ENCODE results near the gene NAV2. TPM values are rescaled to one million over a fixed set of nuclear protein-coding genes. Genes with fewer than 3 reads are reported as not detected.

NAV2 gene
- total RNA-seq, 4 donors from 2014 or later, result 19.2 to 34.7 (median 25.8) TPM

GRCh38 chr11:20021212-20021611 lies 308.6 kb downstream of the NAV2 start:
- Histone ChIP-seq H3K27me3 (no peaks in the 10 kb centered on the region), H3K4me1 (peaks cover 0 to 9% (median 0%) of the 10 kb centered on the region in 4 donors), H3K4me3 (no peak overlapping the region), H3K9me3 (no peaks in the 10 kb centered on the region), H3K36me3 (no peaks in the 10 kb centered on the region), H3K27ac (no peak overlapping the region)
- DNase-seq (ENCODE audit: low spot score in 2 of 2), result no peak
- TF ChIP-seq EP300 (IDR thresholded peaks at IDR 0.05), result no peak
- no peak for TF ChIP-seq POLR2A (IDR thresholded peaks at IDR 0.05)
- TF ChIP-seq, protein P1, sequence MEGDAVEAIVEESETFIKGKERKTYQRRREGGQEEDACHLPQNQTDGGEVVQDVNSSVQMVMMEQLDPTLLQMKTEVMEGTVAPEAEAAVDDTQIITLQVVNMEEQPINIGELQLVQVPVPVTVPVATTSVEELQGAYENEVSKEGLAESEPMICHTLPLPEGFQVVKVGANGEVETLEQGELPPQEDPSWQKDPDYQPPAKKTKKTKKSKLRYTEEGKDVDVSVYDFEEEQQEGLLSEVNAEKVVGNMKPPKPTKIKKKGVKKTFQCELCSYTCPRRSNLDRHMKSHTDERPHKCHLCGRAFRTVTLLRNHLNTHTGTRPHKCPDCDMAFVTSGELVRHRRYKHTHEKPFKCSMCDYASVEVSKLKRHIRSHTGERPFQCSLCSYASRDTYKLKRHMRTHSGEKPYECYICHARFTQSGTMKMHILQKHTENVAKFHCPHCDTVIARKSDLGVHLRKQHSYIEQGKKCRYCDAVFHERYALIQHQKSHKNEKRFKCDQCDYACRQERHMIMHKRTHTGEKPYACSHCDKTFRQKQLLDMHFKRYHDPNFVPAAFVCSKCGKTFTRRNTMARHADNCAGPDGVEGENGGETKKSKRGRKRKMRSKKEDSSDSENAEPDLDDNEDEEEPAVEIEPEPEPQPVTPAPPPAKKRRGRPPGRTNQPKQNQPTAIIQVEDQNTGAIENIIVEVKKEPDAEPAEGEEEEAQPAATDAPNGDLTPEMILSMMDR (IDR thresholded peaks at IDR 0.05), result no peak
- 89 to 93% methylated on average over 4 of the region's 4 CpGs for WGBS, 2 donors

DNA sequence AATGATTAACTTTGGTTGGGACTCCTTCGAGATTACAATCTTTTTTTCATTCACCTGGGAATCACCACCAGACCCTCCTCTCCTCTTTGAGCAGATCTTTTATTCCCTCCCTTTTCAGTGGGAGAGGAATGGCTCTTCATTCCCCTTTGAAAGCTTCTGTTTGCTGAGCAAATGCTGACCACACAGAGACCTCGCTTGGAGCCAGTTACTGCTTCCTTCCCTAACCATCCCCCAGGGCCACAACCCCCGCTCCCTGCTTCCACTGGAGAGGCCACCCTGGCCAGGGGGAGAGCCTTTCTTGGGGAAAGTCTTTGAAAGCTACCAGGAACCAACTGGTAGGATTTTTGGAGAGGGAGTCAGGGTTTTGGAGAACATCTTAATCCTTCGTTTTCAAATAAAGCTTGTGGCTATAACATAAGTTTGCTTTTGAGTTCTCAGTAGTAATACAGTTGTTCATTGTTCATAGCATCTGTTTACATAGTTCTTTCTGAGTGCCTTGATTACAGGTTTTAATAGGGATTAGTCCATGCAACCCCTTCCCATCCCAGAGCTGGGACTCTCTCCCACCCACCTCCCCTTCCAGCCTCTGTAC lies 309.2 kb downstream of the NAV2 start:
- H3K27ac ChIP-seq, result no peak overlapping the region
- H3K9me3 ChIP-seq, result no peaks in the 10 kb centered on the region
- no peak overlapping the region for H3K4me3 ChIP-seq
- H3K36me3 ChIP-seq, result no peaks in the 10 kb centered on the region
- no peak for TF ChIP-seq EP300 (IDR thresholded peaks at IDR 0.05)
- H3K4me1 ChIP-seq, result peaks cover 0 to 10% (median under 1%) of the 10 kb centered on the region in 4 donors
- no peak for DNase-seq (ENCODE audit: low spot score in 2 of 2)
- no peaks in the 10 kb centered on the region for H3K27me3 ChIP-seq
- WGBS, 2 donors, result 50 to 58% methylated on average over 4 of the region's 4 CpGs

DNA sequence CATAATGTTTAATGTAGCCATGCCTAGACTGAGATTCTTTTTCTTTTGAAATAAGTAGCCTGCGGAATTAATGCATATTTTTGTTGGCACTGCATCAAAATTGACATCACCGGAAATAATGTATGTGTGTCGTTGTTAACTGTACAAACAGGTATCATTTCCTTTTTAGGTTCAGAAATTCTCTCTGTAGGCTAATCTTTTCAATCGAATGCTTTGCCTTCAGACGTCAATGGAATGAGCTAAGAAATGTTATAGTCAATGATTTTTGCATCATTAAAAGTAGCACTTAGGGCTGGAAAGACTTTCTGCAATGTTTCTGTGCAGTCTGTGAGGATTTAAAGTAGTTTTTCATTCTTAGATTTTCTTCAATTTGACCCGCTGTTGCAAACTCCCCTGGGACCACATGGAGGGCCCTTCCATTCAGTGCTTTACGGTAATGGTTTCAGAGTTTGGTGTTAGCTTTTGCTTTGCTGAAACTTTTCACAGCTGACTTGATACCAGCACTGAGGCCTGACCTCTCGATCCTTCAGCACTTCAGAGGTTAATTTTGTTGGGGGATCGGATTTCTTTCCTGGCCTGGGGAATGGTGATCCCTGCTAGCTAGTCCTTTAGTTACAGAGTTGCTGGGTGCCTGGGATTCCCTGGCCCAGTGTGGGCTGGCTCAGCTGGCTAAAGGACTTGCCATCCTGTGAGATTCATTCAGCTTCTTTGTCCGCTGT lies 309.9 kb downstream of the NAV2 start:
- Histone ChIP-seq H3K36me3 (no peaks in the 10 kb centered on the region), H3K4me1 (peaks cover 0 to 14% (median 1%) of the 10 kb centered on the region in 4 donors), H3K9me3 (no peaks in the 10 kb centered on the region), H3K27ac (no peak overlapping the region), H3K27me3 (no peaks in the 10 kb centered on the region), H3K4me3 (no peak overlapping the region)
- no peak for TF ChIP-seq EP300 (IDR thresholded peaks at IDR 0.05)
- TF ChIP-seq, protein P1 (IDR thresholded peaks at IDR 0.05), result no peak
- TF ChIP-seq POLR2A (IDR thresholded peaks at IDR 0.05), result no peak
- 28 to 39% methylated on average over 10 of the region's 10 CpGs for WGBS, 2 donors
- DNase-seq (ENCODE audit: low spot score in 2 of 2), result no peak

DNA sequence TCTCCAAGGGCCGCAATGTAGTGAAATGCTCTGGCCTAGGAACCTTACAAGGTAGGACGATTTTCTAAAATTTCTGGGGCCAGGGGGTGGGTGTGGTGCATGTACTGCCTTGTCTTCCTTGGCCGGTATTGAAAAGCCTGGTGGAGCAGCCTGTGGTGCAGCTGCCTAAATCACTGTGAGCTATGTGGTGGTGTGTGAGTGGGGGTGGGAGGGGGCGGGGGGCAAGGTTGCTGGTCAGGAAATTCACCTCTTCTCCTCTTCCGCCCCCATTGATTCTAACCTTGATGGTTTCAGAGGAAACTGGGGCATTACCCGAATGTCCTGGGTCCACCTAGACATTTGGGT lies 310.4 kb downstream of the NAV2 start:
- TF ChIP-seq POLR2A (IDR thresholded peaks at IDR 0.05) (no peak), EP300 (IDR thresholded peaks at IDR 0.05) (no peak)
- TF ChIP-seq, protein P1 (IDR thresholded peaks at IDR 0.05), result no peak
- peaks cover 0 to 14% (median 1%) of the 10 kb centered on the region in 4 donors for H3K4me1 ChIP-seq
- no peak for DNase-seq (ENCODE audit: low spot score in 2 of 2)
- WGBS, 2 donors, result 50 to 53% methylated on average over 6 of the region's 6 CpGs
- H3K4me3 ChIP-seq, result no peak overlapping the region
- H3K27me3 ChIP-seq, result no peaks in the 10 kb centered on the region
- H3K36me3 ChIP-seq, result no peaks in the 10 kb centered on the region
- no peaks in the 10 kb centered on the region for H3K9me3 ChIP-seq
- H3K27ac ChIP-seq, result no peak overlapping the region

DNA sequence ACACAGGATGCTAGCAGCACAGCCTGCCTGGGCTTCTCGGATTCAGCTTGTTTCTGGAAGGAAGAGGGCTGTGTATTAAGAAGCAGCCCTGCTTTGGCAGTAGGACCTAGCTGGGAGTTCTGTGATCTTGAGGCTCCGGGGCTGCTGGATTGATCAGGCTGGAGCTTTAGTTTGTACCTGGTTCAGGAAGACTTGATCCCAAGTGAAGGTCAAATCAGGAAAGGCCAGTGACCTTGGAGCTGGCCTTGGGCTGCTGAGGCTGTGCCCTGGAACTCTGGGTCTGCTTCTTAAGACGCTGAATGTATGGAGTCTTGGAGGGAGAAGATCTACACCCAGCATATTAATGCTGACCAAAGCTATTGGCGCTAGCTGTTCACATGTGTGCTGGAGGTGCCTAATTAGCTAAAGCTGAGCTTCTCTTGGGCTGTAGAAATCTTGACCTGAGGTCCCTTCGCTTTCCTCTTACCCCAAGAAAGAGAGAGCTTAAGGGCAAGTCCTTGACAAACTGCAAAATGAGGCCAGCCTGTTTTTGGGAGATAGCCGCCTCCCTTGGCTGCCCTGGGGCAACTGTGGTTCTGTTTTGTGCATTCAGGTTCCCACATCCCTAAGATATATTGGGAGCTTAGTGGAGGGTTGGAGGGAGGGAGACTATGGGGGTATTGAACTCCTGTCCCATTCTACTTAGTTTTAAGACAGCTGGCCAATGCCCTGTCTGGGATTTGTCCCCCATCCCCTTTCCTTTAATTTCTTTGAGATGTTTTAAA lies 311.7 kb downstream of the NAV2 start:
- no peak for TF ChIP-seq EP300 (IDR thresholded peaks at IDR 0.05)
- TF ChIP-seq, protein P1 (IDR thresholded peaks at IDR 0.05), result no peak
- TF ChIP-seq POLR2A (IDR thresholded peaks at IDR 0.05), result no peak
- Histone ChIP-seq H3K27ac (no peak overlapping the region), H3K27me3 (no peaks in the 10 kb centered on the region), H3K36me3 (no peaks in the 10 kb centered on the region), H3K4me3 (no peak overlapping the region), H3K9me3 (no peaks in the 10 kb centered on the region), H3K4me1 (peaks cover 0 to 14% (median 1%) of the 10 kb centered on the region in 4 donors)
- 71 to 78% methylated on average over 6 of the region's 6 CpGs for WGBS, 2 donors
- DNase-seq (ENCODE audit: low spot score in 2 of 2), result no peak
